Measurements from ENCODE around the gene PRIM1.
"Not testable (repeated sequence)": the region's sequence is repeated elsewhere in the genome, so short reads cannot be mapped to it uniquely, and the experiment has no call there.

PRIM1 gene

DNA sequence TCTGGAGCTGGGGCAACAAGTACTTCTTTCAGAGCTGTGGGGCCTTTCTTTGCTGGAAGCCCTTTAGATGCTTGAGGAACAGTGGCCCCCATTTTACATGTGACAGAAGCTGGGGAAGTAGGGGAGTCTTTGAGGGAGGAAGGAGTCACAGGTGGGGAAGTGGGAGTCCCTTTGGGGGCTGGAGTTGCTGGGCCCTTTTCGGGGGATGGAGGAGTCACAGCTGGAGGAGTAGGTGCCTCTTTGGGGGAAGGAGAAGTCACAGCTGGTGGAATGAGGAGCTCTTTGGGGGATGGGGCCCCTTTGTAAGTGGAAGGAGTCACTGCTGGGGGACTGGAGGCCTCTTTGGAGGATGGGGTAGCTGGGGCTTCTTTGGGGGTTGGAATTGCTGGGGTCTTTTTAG is 35.7 kb downstream of the PRIM1 start:
- DNase-seq, result no peak

DNA sequence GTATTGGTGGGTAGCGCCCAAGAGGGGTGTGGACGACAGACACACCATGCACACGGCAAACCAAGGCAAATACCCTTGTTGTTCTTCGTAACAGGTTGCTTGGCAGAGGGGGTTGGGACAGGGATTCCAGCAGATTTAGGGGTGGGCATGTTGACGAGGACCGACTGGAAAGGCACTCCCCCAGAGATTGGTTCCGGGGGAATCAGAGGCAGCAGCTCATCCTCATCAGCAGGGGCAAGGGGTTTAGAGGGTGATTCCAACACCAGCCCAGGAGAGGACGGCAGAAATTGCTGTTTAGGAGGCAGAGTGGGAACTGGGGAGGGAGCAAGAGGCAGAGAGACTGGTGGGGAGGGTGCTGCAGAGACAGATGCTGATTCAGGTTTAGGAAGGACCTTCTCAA is 36.3 kb downstream of the PRIM1 start:
- DNase-seq, result no peak

DNA sequence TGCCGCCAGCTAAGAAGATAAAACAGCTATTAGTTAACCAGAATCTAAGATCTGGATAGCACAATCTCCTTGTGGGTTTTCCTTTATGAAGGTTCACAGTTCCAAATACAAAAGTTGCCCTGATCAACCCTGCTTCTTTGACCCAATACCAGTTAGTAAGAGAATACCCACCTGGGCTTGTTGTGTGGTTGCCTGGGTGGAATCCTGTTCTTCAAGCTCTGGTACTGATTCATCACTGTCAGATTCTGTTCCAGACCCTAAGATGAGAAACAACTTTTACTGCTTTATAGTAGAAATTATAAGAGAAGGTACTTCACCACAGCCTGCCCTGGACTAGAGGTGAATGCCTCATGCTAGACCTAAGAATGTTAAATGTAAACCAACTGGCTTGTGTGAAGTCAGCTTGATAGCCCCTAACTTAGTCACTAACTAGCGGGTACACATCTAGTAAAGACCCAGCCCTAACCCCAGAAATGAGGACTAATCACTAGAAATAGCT is 37.6 kb downstream of the PRIM1 start:
- DNase-seq, result no peak

DNA sequence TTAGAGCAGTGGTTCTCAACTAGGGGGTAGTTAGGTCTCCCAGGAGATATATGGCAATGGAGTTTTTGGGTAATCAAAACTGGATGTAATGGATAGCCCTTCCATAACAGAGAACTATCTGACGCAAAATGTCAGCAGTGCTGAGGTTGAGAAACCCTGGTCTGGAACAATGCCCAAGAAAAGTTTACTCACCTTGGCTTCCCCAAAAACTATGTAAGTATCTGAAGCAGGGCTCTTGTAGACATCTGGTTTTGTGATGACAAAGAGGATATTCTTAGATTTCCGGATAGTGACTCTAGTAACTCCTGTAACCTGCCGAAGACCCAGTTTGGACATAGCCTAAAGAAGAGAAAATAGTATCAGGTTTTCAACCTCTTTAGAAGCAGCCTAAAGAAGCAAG is 38.8 kb downstream of the PRIM1 start:
- DNase-seq, result no peak

DNA sequence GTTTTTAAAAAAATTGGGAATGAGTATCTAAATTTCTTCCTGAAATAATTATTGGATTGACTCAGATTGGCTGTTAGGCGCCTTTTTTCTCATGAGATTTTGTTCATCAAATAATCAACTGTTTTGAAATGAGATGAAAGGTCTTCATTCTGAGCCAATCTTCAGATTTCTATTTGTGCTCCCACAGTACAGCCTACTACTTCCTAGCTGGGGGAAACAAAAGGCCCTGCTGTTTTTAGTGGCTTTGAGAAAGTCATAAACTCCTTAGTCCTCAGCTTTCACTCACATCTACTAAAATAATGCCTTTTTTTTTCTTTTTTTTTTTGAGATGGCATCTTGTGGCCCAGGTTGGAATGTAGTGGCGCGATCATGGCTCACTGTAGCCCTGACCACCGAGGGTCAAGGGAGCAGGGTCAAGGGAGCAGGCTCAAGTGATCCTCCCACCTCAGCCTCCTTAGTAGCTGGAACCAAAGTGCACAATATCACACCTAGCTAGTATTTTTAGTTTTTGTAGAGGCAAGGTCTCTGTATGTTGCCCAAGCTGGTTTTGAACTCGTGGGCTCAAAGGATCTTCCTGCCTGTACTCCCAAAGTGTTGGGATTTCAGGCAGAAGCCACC is 42.3 kb downstream of the PRIM1 start:
- DNase-seq, result no peak

DNA sequence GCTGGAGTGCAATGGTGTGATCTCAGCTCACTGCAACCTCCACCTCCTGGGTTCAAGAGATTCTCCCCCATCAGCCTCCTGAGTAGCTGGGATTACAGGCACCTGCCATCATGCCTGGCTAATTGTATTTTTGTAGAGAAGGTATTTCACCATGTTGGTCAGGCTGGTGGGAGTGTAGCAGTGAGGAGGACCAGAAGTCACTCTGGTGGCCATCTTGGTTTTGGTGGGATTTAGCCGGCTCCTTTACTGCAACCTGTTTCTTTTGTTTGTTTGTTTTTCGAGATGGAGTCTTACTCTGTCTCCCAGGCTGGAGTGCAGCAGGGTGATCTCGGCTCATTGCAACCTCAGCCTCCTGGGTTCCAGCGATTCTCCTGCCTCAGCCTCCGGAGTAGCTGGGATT is 47.6 kb downstream of the PRIM1 start:
- DNase-seq, result not testable (repeated sequence)

DNA sequence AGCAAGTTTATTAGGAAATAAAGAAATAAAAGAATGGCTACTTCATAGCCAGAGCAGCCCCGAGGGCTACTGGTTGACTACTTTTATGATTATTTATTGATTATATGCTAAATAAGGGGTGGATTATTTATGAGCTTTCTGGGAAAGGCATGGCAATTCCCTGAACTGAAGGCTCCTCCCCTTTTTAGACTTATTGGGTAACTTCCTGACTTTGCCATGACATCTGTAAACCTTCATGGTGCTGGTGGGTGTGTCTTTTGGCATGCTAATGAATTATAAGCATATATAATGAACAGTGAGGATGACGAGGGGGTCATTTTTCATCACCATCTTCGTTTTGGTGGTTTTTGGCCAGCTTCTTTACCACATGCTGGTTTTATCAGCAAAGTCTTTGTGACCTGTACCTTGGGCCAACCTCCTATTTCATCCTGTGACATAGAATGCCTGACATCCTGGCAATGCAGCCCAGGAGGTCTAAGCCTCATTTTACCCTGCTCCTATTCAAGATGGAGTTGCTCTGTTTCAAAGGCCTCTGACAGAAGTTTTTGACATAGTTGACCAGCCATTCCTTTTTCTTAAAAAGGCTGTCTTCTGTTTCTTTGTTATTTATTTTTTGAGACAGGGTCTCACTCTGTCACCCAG is 53.0 kb downstream of the PRIM1 start:
- no peak for DNase-seq

DNA sequence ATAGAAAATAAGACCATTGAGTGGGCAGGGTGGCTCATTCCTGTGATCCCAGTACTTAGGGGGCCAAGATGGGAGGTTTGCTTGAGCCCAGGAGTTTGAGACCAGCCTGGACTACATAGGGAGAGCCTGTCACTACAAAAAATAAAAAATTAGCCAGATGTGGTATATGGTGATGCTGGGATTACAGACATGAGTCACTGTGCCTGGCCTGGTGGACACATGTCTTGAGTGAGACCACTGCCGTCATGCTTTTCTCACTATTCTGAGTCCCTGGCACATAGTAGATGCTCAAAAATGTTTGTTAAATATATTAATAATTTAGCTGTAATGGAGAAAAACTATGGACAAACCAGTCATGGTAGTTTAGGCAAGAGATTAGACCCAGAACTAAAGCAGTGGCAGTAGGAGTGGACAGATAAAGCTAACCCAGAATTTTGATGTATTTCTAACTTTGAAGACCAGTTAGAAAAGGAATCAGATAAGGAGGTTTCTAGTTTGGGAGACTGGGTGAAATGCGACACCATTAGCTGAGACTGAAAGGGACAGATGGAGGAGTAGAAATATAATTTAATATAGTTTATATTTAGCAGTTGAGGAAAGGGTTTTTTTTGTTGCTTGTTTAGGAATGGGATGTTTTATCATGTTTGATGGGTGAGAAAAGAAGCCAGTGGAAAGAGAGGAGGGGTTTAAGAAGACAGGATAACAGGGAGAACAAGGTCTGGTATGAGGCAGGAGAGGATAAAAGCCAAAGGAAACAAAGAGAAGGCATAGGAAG is 56.6 kb downstream of the PRIM1 start:
- peak; percentile 49 for DNase-seq

DNA sequence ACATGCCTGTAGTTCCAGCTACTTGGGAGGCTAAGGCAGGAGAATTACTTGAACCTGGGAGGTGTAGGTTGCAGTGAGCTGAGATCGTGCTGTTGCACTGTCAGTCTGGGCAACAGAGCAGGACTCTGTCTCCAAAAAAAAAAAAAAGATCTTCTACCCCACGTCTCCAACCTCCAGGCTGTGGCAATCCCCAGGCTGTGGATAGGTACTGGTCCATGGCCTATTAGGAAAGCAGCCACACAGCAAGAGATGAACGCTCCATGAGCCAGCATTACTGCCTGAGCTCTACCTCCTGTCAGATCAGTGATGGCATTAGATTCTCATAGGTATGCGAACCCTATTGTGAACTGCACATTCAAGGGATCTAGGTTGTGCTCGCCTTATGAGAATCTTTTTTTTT is 58.0 kb downstream of the PRIM1 start:
- DNase-seq, result no peak

DNA sequence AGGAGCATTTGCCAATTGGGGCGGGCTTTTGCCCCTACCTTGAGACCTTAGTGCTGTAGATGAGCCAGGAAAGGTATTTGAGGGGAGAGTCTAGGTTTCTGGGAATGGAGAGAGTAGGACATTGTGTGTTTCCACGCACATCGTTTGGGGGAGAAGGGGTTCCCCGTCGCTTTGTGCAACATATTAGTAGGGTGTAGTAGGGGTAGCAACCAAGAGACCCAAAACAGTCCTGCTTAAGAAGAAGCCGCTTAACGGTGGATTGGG is 63.3 kb downstream of the PRIM1 start:
- no peak for DNase-seq

DNA sequence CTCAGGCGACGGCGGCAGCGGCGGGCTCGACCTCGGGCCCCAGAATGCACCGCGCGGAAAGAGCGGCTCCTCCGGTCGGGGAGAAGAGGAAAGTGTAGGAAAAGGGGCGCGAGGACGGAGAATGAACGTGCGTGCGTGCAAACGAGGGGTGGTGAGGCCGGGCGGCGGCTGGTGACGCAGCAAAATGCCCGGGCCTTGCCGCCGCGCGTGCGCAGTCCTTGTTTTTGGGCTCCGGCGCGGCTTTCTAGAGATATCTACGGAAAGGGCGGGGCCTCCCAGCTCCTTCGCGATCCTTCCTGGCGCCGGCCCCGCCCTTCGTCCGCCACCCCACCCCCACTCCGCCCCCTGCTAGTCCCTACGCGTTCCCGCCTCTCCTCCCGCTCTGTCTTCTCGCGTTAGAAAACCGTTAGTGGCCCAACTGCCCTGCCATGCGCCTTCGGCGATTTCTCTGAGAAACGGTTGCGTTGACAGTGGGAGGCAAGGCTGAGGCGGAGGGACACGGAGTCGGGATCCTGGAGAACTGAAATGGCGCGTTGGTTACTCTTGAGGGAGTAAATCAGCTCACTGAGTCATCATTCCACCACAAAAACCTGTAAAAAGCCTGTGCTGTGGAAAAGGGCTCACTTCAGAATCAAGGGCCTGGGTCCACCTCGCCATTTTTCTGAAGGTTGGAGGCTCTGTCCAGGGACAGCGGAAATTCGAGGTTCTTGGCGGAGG is 63.8 kb downstream of the PRIM1 start, which contains the start of gene PTGES3:
TSS of gene PTGES3 (minus strand) at position 156 of the 717 bp plus-strand sequence. CDS start 285 bp downstream, outside the sequence.
- DNase-seq, result peak; percentile 98

DNA sequence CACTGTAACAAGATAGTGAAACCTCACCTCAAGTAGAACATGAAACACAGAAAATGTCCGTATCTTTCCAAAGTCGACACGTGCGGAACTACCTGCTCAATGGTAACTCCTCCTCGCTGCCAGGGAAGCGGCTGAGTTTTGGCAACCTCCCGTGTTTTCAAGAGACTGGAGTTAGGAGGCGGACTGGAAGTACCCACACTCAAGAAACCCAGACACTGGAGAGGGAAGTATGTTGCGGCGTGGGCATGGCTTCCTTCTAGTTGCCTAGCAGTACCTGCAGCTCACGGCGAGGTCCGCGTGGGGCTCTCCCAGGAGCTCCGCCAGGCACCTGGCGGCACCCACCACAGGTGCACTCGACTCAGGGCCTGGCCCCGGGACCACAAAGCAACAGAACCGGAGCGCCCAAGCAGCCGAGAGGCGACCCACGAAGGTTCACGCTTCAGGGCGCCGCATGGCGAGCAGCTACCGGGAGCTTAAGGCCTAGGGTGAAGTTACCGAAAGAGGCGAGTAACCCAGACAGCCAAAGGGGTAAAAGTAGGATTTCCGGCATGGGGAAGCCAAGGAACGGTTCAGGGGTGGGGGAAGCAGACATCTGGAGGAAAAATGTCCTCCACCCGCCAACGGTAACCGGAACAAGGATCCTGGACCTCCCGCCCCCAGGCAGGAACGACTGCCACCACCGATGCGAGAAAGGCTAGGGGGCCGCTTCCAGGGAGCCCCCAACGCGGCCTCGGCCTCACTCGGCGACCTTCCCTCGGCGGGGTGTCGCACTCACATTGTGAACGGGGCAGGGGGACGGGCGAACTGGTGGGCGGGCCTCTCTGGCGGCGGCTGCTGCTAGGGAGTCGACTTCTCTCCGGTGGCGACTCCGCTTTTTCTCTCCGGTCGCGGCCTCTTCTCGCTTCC is 64.6 kb downstream of the PRIM1 start:
- DNase-seq, result peak; percentile 63

DNA sequence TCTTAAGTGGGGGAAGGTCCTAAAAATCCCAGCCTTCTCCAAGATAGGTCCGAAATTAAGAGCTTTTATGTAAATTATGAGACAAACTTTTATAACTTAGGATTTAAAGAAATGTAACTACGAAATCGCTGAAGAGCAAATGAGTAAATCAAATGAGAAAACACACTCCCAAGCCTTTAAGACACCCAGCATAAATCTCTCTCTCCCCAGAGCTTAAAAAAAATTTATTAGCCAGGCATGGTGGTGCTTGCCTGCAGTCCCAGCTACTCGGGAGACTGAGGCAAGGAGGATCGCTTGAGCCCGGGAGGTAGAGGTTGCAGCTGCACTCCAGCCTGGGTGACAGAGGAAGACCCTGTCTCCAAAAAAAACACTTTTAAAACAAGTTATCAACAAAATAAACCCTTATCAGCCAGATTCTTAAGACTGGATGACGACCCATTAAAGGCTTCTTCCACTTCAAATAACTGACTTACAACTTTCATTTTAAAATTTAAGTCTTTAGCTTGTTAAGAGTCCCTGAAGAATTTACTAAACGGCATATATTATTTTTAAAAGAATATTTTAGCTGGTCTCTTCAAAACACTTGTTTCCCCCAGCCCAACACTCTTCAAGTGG is 67.3 kb downstream of the PRIM1 start:
- no peak for DNase-seq

DNA sequence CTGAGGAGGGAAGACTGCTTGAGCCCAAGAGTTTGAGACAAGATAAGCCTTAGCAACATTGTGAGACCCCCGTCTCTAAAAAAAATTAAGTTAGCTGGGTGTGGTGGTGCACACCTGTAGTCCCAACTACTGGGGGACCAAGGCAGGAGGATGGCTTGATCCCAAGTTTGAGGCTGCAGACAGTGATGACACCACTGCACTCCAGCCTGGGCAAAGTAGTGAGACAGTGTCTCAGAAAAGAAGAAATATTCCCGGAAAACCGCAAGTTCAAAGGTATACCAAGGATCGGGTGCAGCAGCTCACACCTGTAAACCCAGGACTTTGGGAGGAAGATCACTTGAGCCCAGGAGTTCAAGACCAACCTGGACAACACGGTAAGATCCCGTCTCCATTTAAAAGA is 69.8 kb downstream of the PRIM1 start:
- DNase-seq, result no peak
